ENCODE data around the gene DEAF1. TPM values are rescaled to one million over a fixed set of nuclear protein-coding genes. Genes with fewer than 3 reads are reported as not detected.
A peak's percentile ranks its signal among the peaks of the same experiment; 100 is the strongest.

DEAF1 gene
- total RNA-seq, 1 donor from 2014 or later = 27.4 TPM

GRCh38 chr11:624705-625635 is 70.1 kb downstream of the DEAF1 start, which contains the start of gene CDHR5:
CDHR5 (minus strand) TSS chr11:624955; CDS start chr11:624902, 53 bp downstream.
- DNase-seq (ENCODE audit: low read depth in 2 of 2) = no peak

GRCh38 chr11:623999-624704 is 70.9 kb downstream of the DEAF1 start:
- no peak for DNase-seq (ENCODE audit: low read depth in 2 of 2)

- no peak for DNase-seq (ENCODE audit: low read depth in 2 of 2)
Observed at GRCh38 chr11:623349-623869, 71.6 kb downstream of the DEAF1 start.

GRCh38 chr11:621838-622237 is 73.2 kb downstream of the DEAF1 start:
- DNase-seq (ENCODE audit: low read depth in 2 of 2) = no peak

- DNase-seq (ENCODE audit: low read depth in 2 of 2) = no peak
Observed at GRCh38 chr11:620935-621814, 73.8 kb downstream of the DEAF1 start.

GRCh38 chr11:620201-620600 is 74.8 kb downstream of the DEAF1 start:
- no peak for DNase-seq (ENCODE audit: low read depth in 2 of 2)

GRCh38 chr11:619628-620050 is 75.4 kb downstream of the DEAF1 start:
- DNase-seq (ENCODE audit: low read depth in 2 of 2) = no peak

GRCh38 chr11:618856-619627 is 76.0 kb downstream of the DEAF1 start:
- DNase-seq (ENCODE audit: low read depth in 2 of 2) = no peak

- no peak for DNase-seq (ENCODE audit: low read depth in 2 of 2)
Observed at GRCh38 chr11:617912-618682, 76.9 kb downstream of the DEAF1 start.

- no peak for DNase-seq (ENCODE audit: low read depth in 2 of 2)
Observed at GRCh38 chr11:617199-617911, 77.7 kb downstream of the DEAF1 start.

- DNase-seq (ENCODE audit: low read depth in 2 of 2) = no peak
Observed at GRCh38 chr11:616320-617198, 78.5 kb downstream of the DEAF1 start.

- peak; percentile 93 for DNase-seq (ENCODE audit: low read depth in 2 of 2)
Observed at GRCh38 chr11:615504-616319, 79.3 kb downstream of the DEAF1 start, which contains the start of gene IRF7. IRF7 (minus strand) TSS chr11:615950; CDS start chr11:615364, 586 bp downstream.

- peak in 1 of 2 donors; percentile 44 for DNase-seq (ENCODE audit: low read depth in 2 of 2)
Observed at GRCh38 chr11:614623-615503, 80.2 kb downstream of the DEAF1 start.

- DNase-seq (ENCODE audit: low read depth in 2 of 2) = no peak
Observed at GRCh38 chr11:614021-614622, 80.9 kb downstream of the DEAF1 start.

GRCh38 chr11:613369-613968 is 81.6 kb downstream of the DEAF1 start:
- peak; percentile 71 to 84 for DNase-seq (ENCODE audit: low read depth in 2 of 2)

All from lung microvascular endothelial cell (primary cell).